Activated naive CD4-positive, alpha-beta T cell (primary cell): Measurements from ENCODE around the gene STARD5.

Experiments
- DNase-seq, 4 experiments: peaks; one replicate each; lab custom pipeline; 2025; lab: John Stamatoyannopoulos, UW

STARD5 gene

DNA sequence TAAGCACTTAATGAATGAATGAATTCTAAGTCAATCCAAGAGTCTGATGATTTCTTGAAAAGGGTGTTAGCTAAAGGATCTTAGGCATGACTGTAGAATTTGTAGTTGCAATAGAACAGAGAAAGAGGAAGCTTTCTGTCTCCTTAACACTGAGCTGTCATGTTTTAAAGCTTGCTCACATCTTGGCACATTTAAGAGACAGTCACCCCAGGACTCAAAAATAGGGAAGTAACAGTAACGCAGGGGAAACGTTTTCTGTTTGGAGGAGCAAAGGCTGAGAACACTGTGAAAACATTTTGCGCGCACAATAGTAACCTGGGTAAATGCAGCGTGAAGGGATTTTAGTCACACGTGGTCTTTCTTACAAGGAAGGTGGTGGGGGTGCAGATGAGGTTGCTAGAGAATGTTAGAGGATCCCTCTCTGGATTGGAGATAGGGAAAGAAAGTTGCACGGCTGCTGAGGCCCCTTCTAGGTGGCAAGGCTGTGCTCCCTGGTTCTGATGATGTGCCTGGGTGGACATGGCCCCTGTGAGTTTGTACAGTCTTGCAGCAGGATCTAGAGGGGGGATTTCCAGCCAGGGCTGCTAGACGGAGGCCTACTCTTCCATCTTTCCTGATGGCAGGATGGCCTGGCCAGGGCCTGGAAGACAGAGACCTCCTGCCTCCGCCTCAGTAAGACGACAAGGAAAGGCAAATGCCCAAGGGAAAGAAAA lies 12.0 kb downstream of the STARD5 start:
- DNase-seq, result no peak

DNA sequence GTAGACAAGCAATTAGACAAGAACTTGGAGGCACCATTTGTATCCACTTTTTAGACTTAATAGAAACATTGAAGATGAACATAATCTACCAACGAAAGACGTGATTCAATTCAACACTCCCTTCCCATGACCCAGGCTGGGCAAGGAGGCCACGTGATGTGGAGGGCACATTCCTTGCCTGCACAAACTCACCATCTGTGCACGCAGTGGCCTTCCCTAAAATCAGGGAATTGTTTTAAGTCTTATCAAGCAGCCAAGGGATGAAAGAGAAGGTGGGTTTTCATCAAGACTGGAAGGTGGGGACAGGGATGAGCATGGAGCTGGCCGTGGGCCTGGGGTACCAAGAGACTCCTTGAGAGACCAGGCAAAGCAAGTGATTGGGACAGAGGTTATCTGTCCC lies 13.5 kb downstream of the STARD5 start:
- DNase-seq, result no peak

DNA sequence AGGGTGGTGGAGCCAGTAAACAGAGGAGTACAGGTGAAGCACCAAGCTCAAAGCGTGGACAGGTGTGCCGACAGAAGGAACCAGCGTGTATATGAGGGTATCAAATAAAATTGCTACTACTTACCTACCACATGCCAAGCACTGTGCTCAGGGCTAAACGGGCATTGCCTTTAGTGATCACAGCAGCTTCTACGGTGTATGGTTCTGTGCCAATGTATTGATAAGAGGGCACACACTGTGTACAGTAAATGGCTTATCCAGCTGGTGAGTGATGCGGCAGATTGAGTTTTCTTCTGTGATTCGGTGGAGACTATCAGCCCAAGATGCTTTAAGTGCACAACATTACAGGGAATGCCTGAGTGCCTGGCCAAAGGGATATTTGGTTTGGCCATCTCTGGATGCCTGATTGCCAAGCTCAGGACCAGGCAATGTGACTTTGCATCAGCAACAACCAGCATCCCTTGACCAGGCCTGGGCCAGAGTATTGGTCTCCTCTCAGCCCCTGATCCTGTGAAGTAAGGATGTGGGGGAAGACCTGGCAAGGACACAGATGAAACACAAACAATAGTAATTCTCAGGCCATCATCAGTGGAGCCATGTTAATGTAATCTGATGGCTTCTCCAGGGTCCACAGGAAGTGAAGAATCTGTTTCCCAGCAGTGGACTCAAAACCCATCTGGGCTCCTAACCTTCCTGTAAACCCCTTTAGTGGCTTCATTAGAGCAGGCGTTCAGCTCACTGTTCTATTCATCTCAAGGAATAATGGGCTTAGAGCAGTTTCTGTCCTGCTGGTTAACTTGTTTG lies 14.1 kb downstream of the STARD5 start:
- no peak for DNase-seq

DNA sequence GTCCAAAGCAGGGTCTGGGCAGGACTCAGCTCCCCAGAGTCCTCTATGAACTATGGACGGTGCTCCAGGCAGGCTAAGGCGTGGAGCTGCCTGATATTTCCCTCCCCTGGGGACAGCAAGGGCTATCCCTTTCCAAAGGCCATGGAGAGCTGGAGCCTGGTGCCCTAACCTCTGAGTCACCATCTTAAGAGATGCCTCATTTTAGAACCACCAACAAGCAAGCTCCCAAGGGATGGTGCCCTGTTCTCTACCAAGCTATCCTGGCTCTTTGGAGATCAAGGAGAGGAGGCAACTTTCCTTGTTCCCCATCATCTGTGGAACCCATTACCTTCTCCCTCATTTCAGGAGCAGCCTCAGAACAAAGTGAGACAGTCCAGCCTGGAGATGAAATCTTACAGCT lies 15.7 kb downstream of the STARD5 start:
- no peak for DNase-seq

DNA sequence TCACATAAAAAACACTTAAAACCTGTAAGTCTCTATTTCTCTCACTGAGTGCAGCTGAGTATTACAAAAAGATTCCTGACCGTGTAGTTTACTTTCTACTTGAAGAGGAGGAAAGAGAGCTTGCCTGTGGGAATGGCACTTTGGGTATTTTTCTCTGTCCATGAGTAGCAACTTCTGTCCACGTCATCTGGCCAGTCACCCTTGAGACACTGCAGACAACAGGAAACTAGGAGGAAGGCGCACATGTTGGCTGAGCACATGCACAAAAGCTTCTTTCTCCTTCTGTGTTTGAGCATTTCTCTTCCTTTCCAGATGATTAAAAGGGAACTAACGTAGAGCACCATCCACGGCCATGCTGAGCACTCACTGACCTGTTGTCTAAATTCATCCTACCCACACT lies 19.7 kb downstream of the STARD5 start:
- DNase-seq, result no peak

DNA sequence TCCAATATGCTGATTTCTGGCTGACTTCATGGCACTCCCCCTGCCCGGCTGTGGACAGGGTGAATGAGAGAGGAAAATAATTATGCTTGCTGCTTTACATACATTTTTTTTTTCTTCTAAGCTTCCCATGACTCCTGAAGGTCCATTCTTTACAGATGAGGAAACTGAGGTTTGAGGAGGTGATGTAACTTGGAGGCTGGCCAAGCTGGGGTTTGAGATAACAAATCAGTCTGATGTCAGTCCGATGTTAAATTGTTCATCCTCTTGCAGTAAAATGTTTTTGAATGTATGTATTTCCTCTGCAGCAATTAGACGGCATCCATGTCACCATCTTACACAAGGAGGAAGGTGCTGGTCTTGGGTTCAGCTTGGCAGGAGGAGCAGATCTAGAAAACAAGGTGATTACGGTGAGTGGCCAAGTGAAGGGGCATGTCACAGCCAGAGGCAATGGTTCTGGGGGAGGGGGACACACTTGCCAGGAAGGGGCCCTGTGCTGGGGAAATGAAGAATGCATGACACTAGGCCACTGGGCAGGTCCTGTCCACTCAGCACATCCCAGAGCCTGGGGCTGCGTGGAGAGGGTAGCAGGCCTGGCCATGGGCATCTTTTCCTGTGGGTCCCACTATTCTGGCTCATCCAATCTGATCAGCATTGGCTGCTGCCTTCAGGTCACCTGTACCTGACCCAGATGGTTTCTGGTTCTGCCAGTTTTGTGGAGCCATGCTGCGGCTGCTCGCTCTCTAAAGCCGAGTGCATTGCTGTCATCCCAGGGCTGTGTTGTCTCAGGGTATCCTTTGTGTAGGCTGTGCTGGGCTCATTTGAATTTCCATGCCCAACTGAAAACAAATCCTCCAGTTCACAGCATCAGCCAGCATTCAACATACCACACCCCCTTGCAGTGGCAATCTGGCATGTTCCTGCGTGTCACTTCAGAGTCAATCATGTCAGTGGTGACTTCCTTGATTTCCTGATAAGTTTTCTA lies 20.4 kb downstream of the STARD5 start:
- peak in 1 of 4 experiments; percentile 20 for DNase-seq

DNA sequence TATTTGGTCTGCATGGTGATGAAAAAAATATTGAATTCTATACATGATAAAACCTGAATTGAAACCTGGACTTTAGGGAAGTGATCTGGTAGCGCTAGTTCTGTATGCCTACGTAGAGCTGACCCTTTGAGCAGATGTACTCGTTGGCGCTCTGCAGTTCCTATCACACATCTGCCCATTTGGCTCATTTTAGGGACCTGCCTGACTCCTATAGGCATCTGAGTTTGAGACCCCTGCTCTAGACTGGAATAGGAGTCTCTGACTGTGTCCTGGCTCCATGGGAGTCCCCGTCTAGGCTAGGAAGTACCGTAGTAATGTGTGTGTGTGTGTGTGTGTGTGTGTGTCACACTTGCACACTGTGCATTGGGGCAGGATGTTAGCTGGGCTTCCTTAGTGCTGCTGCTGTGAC lies 21.2 kb downstream of the STARD5 start:
- no peak for DNase-seq

DNA sequence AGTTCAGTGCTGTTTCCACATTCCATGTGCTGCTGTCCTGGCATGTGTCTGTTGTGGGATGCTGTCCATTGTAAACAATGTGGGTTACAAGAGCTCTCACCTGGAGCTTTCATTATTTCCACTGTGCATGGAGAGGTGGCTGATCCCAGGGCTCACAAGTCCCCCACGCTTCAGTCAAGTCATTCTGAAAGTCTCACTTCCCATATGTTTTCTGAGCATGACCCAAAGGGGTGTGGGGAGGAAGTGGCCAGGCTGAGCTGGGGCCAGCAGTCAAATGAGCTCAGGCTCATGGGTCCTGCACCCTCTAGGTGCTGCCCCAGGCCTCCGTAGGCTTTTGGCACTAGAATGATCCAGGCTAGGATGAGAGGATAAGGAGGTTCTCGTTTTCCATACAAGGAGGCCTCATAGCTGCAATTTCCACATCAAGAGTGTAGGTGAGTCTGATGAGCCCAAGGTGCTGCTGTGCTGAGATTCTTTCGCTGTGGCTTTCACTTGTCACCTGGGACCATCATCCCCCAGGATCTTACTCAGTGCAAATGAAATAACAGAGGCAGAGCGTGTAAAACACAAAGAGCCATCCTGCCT lies 22.0 kb downstream of the STARD5 start:
- no peak for DNase-seq

DNA sequence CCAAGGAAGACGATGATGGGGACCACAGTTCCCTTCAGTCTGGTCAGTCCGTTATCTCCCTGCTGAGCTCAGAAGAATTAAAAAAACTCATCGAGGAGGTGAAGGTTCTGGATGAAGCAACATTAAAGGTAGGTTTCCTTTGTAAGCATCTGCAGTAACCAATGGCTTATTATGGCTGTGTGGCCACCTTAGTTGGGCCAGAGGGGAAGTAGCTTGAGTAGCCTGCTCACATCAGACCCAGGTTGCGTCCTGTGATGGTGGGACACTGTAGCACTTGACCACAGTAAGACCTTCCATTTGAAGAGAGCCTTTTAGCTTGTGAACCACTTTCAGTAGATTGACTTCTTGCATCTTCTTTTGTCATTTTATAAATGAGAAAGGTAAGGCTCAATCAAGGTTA lies 22.6 kb downstream of the STARD5 start:
- DNase-seq, result no peak

DNA sequence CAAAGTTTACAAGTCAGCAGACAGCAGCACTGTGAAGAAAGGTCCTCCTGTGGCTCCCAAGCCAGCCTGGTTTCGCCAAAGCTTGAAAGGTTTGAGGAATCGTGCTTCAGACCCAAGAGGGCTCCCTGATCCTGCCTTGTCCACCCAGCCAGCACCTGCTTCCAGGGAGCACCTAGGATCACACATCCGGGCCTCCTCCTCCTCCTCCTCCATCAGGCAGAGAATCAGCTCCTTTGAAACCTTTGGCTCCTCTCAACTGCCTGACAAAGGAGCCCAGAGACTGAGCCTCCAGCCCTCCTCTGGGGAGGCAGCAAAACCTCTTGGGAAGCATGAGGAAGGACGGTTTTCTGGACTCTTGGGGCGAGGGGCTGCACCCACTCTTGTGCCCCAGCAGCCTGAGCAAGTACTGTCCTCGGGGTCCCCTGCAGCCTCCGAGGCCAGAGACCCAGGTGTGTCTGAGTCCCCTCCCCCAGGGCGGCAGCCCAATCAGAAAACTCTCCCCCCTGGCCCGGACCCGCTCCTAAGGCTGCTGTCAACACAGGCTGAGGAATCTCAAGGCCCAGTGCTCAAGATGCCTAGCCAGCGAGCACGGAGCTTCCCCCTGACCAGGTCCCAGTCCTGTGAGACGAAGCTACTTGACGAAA lies 24.2 kb downstream of the STARD5 start:
- DNase-seq, result no peak

DNA sequence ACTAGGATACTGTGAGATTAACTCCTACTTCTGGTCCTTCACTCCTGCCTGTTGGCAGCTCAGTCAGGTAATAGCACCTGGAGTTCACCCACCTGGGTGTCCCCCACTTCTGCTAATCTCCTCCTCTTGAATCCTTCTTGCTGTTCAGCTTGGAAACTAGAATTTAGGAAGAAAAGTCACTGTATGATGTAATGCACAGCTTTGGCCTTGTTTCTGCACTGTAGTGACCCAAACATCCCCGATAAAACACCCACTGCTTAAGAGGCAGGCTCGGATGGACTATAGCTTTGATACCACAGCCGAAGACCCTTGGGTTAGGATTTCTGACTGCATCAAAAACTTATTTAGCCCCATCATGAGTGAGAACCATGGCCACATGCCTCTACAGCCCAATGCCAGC lies 24.8 kb downstream of the STARD5 start:
- no peak for DNase-seq

DNA sequence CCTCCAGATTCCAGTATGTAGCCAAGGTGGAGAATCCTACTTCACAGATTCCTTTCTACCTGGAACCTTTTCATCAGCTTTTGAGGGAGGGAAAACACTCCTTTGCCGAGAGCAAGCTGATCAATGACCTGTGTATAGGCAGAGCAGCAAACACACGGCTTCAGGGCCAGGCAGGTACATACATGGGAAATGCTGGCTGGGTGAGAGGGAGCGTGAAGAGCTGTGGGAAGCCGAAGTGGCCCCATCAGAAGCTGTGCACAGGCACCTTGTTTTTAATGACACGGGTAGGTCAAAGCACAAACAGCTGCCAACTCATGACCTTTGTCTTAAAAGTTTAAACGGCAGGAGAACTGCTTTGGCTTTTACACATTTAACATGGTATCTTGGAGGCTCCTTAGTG lies 25.3 kb downstream of the STARD5 start:
- DNase-seq, result no peak

DNA sequence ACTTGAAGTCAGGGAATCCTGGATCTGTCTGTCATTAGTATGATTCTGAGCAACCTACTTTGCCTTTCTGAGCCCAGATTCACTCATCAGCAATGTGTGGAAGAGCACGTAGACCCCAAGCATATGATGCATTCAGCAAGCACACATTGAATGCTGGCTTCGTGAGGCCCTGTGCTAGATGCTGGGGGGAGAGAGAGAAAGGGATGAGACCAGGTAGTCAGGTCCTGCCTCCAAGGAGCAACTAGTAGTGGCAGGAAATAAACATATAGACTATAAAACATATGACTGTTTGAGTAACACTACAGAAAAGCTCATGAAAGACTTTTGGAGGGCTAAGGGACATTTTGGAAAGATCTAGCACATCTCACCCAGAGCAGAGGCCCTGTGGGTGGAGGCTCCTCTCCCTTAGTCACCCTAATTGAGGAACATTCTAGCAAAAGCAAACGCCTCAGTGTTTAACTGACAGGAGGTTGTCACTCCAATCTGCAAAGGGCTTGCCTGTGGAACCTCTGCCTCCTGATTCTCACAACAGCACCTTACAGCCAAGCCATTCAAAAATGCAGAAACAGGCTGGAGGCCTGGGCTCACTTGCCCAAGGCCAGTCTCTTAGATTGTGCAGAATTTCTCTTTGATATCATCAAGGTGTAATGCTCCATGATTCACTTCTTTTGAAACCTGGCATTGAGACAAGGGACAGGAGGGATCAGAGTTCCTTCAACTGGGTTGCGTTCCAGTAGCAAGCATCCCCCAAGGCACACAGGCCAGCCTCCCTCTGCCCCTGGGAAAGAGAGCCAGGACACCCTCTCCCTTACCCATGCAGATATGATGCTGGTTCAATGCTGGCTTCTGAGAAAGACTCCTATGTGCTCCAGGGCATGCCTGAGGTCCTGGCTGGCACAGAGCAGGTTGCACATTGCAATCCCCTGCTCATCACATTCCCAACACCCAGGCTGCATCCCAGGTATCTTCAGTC lies 26.1 kb downstream of the STARD5 start:
- DNase-seq, result no peak

DNA sequence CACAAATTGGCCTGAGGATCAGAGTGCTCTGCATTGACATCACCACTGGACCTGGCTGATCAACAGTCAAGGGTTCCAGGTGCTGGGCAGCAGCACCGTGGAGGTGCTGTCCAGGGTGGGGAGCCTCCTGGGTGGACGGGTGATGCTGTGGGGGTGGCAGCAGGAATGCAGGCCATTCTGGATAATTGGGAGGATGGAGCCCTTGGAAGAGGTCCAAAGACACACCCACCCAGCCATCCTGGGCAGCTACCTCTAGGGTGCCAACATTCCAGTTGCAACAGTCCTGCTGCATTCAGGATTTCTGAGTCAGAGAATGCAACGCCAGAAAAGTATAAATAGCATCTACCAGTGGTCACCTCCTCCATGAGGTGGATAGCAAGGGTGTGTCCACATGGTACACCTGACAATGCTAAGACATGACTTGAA lies 26.8 kb downstream of the STARD5 start:
- no peak for DNase-seq

DNA sequence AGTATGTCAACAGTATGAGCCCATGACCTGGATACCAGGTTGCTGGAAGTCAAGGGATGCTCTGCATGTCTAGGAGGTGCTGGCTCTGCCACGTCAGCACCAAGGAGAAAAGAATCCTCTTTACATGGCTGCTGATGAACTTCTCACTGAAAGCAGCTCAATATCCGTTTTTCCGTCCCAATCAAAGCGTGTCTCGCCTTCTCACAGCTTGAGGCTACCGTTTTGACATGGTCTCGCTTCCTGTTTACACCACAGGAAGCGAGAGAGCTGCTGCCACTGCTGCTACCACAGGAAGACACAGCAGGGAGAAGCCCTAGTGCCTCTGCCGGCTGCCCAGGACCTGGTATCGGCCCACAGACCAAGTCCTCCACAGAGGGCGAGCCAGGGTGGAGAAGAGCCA lies 27.3 kb downstream of the STARD5 start:
- DNase-seq, result peak in 3 of 4 experiments; percentile 24 to 64 (median 62)

DNA sequence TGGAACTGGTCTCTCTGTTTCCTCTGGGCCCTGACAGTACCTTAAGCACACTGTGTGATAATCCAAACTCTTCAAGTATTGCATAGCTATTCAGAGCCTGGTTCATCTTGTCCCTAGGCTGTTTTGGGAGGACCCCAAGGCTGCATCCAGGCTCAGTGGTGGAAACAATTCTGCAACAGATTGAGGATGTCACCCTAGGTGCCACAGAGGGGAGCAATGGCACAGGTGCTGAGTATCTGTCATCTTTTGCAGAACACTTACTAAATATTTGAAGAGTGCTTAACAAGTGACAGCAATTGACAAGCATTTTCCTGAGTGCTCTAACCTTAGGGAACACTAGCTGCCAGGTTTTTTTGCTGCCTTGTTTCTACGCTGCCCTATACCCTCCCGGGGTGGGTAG lies 27.8 kb downstream of the STARD5 start:
- DNase-seq, result no peak

DNA sequence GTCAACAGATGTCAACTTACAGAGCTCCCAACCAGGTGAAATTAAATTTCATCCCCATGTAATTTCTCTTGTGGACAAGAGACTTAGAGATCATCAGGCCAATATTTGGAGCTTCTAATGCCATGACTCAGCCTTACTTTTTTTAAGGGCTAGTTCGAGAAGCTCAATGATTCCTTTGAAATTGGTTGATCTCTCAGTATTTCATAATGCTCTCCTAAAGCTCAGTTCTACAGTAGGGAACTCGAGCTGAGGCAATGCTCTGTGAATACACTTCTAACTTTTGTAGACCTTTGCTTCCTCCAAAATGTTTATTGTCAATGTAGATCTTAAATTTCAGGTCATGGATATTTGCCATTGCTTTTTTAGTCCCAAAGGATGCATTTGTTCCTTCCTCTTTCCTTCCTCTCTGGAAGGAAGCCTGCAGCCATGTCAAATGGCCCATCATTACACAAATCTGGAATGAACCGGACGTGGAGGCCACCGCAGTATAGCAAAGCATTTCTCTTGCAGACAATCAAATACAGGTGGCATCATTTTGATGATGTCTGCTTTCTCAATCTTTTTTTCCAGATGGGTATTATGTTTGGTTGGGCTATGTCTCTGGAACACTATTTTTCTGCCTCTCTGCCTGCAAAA lies 28.3 kb downstream of the STARD5 start:
- no peak for DNase-seq

DNA sequence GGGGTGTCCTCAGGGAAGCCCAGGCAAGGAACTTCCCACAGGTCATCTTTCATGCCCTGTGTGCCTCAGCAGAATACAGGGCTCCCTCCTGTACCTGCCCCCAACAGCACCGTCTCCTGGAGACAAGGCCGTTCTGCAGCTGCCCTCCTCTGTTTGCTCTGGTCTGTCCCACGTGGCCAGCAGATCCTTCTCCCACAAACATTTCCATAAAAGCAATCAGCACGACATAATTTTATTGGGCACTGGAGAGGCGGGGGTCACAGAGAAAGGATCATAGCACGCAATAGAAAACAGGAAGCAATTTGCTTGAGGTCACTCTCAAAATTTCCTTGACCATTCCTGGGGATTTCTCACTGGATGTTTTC lies 29.4 kb downstream of the STARD5 start:
- no peak for DNase-seq

DNA sequence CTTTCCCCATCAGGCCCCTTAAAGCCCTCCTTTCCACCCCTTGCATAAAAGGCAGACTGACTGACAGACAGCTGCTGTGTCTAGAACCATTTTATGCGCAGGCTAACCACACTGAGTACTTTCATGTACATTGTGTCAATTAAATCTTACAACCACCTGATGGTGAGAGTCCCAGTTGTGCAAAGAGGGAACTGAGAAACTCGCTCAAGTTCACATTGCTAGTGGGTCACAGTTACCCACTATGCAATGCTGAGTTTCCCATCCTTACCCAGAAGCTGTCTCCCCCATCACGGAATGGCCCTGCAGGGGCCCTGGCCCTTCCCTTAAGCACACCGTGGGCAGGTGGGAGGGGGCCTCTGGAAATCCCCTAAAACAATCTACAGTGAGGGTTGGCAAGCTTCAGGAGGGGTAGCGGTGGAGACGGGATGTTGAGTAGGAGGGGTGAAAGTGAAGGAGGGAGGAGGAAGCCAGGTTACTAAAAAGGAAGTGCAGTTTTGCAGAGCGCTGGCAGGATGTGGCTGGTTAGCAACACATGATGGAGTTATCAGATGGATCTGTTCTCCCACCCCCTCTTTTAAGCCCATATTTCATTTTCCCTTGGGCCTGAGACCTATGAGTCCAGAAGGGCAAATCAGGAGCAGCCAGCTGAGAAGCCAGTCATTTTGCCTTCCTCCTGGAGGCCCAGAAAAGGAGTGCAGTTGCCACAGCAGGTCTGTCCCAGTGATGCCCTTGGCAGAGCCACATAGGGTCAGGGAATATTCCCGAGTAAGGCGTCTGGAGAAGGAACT lies 30.0 kb downstream of the STARD5 start:
- DNase-seq, result peak; percentile 21 to 60 (median 38)
